GM15510 (cell line): Measurements from ENCODE around the gene GNA15.

Source experiments
- POLR2A ChIP-seq: IDR thresholded peaks from 3 replicates; pipeline ENCODE4 v1.6.1; 2011; ENCODE audit warnings: borderline replicate concordance; ENCODE audit not compliant: insufficient read length; ENCODE audit errors: extremely low read depth

GNA15 gene

DNA sequence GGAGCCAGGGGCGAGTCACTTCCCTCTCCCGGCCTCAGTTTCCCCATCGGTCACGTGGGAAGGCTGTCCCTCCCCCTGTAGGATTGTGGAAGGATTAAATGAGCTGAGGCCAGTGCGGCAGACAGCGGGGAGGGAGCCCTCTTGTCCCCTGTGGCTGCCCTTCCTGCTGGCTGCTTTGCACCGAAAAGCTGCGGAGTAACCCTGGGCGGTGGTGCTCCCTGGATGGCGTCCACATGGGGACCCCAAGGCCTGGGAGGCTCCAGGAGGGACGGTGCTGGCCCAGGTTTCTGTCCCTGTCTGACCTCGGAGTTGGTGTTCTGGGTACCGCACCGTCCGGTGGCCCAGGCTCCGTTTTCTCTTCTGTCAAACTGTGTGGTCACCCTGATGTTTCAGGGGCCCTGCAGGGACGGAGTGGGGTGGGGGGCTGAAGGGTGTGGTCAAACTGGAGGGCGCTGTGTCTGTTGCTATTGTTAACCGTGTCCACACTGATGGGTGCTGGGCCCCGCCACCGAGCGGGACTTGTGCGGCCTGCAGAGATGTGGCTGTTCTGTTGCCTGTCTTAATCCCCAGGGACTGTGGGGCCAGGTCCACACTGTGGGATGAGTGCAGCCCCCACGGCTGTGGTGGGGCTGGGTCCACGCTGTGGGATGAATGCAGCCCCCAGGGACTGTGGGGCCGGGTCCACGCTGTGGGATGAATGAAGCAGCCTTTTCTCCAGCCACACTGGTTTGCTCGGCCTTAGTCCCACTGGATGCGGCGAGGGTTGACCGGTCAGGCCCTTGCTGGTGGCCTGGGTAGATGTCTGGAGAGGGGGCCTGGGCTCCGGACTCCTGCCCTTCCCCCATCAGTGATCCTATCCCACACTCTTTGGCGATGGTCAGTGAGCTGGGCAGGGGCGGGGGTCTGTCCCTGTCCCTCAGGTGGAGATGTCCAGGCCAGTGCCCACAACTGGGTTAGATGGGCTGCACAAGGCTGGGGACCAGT lies 34.8 kb upstream of the GNA15 start:
- TF ChIP-seq POLR2A: no peak

DNA sequence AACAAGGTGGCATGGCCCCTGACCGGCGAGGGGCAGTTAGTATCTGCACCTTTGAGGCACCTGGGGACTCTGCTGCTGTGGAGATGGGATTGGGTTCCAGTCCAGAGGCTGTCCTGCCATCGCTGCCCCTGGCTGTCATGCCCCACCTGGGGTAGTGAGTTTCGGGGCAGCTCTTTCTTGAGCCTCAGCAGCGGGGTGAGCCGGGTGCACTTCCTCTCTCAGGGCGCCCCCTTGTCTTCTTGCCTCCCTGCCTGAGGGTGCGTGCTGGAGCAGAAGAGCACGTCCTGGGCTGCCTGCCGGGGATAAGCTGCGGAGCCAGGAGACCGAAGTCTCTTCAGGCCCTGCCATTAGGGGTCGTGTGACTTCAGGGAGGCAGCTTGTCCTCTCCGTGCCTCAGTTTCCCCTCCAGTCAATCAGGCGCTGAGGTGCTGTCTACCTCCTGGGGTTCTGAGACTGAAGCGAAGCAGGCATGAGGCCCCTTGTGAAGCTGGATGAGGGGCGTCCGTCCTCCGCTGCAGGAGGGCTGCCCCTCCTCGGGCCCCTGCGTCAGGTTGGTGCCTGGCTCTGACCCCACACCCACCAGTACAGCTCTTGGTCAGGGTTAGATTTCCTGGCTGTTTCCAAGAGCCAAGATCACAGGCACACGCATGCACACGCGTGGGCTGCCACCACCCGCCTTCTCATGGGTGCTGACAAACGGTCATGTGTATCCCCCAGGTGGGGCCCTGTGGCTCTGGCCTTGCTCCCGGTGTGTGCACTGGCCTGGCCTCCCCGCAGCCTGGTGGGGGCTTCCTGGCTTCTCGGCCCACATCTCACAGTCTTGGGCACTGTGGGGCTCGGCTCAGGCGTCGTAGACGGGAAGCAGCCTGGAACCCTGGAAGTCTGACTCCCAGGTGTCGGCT lies 33.3 kb upstream of the GNA15 start:
- TF ChIP-seq POLR2A: no peak

DNA sequence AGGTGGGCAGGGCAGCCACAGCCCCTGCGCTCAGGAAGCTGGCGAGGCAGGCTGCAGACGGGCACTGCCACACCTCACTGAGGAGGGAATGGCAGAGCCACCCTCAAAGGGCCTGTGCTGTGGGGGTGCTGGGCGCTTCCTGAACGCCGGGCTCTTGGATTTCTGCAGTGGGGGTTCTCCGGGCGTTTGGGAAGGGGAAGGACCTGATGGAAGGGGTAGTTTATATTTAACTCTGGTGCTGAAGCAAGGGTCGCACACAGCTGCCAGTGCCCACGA lies 31.2 kb upstream of the GNA15 start:
- no peak for TF ChIP-seq POLR2A

DNA sequence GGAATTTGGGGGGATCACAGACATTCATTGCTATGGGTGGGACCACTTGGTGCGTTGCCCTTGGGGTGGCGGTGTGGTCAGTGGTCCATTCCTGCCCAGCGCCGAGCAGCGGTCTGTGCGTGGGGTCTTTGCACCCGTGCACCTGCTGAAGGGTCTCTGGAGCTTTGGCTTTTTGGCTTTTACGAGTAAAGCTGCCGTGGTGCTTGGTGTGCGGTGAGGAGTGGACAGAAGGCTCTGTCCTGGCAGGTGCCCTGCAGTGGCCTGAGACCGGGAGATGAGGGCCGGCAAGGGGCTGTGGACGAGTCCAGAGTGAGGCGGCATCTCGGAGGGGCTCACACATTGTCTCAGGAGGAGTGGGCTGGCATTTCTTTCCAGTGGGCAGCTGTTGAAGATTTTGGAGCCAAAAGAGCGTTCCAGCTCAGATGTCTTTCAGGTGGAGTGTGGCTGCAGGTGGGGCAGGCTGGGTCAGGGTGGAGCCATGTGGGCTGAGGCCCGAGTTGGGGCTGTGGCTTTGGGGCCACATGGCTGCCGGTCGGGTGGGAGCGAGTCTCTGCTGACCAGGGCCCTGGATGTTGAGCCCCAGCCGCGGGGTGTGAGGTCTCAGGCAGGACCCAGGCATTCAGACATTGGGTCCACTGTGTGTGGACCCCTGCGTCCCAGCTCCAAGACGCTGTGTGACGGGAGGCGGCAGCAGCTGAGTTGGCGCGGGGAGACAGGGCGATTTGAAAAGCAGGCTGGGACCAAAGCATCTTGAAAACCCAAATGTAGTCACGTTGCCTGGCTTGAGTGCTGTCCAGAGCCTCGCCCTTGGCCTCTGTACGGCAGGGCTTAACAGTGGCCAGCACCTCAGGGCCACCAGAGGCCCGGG lies 30.0 kb upstream of the GNA15 start:
- TF ChIP-seq POLR2A: no peak

DNA sequence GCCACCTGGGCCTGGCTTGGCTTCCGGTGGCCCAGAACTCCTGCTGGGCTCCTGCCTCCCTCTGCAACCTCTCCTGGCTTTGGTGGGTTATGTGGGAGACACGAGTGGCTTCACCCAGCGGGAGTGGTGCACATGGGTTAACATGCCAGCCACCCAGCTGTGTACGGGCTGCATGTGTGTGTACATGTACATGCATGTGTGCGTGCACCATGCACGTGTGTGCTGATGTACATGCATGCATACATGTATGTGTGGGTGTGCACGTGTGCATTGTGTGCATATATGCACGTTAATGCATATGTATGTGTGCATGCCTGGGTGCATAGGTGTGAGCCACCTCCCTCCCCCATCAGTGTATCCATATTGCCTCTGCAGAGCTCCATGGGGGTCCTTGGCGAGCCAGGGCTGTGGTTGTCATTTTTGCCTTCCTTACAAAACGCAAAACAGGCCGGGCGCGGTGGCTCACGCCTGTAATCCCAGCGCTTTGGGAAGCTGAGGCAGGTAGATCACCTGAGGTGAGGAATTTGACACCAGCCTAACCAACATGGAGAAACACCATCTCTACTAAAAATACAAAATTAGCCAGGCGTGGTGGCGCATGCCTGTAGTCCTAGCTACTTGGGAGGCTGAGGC lies 29.2 kb upstream of the GNA15 start:
- TF ChIP-seq POLR2A: no peak

DNA sequence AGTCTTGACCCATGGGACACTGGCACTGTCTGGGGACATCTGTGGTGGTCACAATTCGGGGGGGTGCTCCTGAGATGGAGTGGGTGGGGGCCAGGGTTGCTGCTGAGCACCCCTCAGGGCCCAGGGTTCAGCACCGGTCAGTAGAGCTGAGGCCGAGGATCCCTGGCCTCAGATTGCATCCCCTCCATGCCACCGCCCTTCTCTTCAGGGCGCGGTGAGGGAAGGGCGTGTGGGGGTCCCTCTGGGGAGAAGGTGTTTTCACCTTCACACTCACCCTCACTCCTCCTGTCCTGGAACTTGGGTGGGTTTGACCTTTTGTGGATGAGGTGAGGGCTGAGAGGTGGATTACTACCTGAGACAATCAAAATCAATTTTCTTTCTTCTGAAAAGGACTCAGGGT lies 28.2 kb upstream of the GNA15 start:
- no peak for TF ChIP-seq POLR2A

DNA sequence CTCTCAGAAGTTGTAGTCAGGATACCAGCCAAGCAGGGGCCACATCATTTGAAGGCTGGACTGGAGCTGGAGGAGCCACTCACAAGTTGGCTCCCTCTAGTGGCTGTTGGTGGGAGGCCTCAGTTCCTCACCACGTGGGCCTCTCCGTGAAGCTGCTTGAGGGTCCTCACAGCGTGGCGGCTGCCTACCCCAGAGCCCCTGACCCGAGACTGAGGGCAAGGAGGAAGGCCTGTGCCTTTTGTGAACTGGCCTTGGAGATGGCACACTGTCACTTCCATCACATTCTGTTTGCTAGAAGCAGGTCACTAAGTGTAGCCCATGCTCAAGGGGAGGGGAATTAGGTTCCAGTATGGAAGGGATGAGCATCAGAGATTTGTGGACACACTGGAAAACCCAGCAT lies 27.1 kb upstream of the GNA15 start:
- TF ChIP-seq POLR2A: no peak

DNA sequence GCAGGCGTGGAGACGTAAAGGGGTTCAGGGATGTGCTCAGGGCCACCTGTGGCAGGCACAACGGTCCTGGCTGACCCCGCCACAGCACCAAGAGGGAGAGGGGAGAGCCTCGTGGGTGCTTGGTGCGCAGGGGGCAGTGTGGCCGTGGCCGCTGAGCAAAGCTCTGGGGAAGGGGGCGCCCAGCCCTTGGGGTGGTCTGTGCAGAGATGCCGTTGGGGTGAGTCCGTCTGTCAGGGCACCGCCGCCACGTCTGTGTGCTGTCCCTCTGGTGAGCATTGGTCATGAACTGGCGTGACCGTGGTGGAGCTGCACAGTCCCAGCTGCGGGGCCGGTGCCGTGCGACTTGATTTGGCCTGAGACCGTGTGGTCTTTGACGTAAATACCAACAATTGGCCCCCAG lies 26.3 kb upstream of the GNA15 start:
- no peak for TF ChIP-seq POLR2A

DNA sequence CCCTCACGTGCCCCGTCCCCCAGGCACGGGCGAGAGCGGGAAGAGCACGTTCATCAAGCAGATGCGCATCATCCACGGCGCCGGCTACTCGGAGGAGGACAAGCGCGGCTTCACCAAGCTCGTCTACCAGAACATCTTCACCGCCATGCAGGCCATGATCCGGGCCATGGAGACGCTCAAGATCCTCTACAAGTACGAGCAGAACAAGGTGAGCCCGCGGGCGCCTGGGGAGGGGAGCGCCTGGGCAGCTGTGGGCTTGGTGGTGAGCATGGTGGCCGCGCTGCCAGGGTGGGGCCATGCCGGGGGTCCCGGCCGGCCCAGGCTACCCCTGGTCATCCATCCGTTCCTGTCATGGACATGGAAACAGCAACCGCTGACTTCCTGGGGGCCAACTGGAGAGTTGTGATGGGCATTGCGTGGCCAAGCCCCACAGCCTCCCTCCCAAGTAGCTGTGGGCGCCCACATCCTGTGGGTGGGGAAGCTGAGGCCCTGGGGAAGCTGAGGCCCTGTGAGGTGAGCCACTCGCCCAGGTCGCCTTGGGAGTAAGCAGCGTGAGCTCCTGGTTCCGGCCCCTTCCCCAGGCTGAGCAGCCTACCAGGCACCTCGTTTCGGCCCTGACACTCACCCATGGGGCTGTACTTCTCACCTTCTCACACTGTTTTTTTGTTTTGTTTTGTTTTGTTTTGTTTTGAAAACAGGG lies 25.6 kb upstream of the GNA15 start:
- TF ChIP-seq POLR2A: no peak

DNA sequence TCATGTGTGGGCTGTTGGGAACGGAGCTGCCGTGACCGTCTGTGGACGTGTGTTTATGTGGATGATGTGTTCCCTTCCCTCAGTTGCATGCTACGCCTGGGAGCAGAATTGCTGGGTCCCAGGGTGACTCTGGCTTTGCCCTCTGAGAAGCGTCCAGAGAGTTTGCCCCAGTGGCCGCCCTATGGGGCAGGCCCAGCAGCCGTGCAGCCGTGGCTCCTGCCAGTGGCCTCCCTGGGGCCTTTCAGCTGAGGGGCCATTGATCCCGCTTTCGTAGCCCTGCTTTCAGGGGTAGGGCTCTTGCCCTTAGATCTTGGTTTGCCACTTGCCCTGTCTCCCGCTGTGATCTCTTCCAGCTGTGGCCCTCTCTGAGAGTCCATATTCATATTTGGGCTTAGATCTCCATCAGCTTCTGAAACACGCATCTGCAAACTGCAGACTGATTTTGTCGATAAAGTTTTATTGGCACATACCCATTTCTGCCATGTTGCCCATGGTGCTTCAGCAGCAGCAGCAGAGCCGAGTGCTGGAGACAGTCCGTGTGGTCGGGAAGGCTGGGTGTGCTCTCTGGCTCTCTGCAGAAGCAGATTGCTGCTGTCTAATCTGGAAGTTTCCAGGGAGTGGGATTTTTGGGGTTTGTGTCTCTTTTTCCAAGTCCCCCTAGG lies 24.1 kb upstream of the GNA15 start:
- TF ChIP-seq POLR2A: no peak

DNA sequence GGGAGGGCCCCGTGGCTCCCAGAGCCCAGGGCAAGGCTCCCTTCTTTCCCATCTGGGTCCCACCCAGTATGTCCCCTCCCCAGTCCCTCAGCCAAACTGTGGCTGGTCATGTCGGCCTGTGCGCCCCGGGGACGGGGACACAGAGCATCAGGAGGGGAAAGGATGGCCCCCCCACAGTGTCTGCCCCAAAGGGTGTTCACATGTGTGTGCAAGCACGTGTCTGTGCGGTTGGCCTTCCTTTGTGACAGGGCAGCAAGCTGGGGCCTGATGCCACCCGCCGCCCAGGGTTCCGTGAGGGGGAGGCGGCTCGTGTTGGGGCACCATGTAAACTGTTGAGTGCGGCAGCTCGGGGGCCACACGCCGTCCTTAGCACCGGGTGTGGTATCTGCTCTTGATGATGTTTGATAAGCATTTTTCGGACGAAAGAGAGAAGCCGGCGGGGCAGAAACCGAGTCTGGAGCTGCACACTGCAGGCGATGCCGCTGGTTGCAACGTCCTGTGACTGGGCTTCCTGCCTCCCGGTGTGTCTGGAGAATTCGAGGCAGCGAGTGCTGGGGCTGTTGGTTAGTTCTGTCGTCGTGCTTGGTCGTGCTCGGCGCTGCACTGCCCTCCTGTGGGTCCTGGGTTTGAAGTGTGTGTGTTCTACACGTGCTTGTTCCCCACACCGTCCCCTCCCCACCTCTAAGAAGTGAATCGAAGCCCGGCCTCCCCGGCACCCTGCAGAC lies 23.3 kb upstream of the GNA15 start:
- TF ChIP-seq POLR2A: no peak
